Thyroid gland (tissue), 4 donors: ENCODE data around the gene GYS1.

Source experiments
- CTCF ChIP-seq, 6 experiments: fragments of 200-600 bp in 3 of 6; fragments of 450-650 bp in 3 of 6; sonication (generic) in 3 of 6; IDR thresholded peaks; one replicate each; pipeline ENCODE4 v1.5.1; 2016 to 2019; ENCODE audit warnings: antibody characterized with exemption in 6 of 6, mild to moderate bottlenecking in 2 of 6, inconsistent platforms in 1 of 6, moderate library complexity in 1 of 6
- POLR2A ChIP-seq, 2 donors: fragments of 450-650 bp; IDR thresholded peaks; one replicate each; pipeline ENCODE4 v1.6.1; 2017; ENCODE audit warnings: antibody characterized with exemption in 2 of 2, mild to moderate bottlenecking in 2 of 2, moderate library complexity in 1 of 2

- TF ChIP-seq CTCF (IDR thresholded peaks at IDR 0.05) (no peak), POLR2A (IDR thresholded peaks at IDR 0.05) (no peak)
Measured at GRCh38 chr19:48958006-48958405, 35.1 kb downstream of the GYS1 start.
